ENCODE measurements around the gene OTX1. TPM values are rescaled to one million over a fixed set of nuclear protein-coding genes. Genes with fewer than 3 reads are reported as not detected.

OTX1 gene
- total RNA-seq, 4 donors from 2014 or later, result not detected

GRCh38 chr2:63038034-63038433, 12.6 kb upstream of the OTX1 start:
- TF ChIP-seq POLR2A (IDR thresholded peaks at IDR 0.05), result no peak
- no peak for TF ChIP-seq CTCF (IDR thresholded peaks at IDR 0.05)
- Histone ChIP-seq H3K27me3 (no peaks in the 10 kb centered on the region), H3K36me3 (no peaks in the 10 kb centered on the region), H3K9me3 (no peaks in the 10 kb centered on the region), H3K4me1 (no peaks in the 10 kb centered on the region), H3K4me3 (no peak overlapping the region), H3K27ac (no peak overlapping the region)
- no peak for DNase-seq

- H3K9me3 ChIP-seq, result no peaks in the 10 kb centered on the region
- TF ChIP-seq POLR2A (IDR thresholded peaks at IDR 0.05), result no peak
- TF ChIP-seq CTCF (IDR thresholded peaks at IDR 0.05), result no peak
- DNase-seq, result no peak
Observed at GRCh38 chr2:63040586-63040985, 10.0 kb upstream of the OTX1 start.

GRCh38 chr2:63041592-63041991, 9.0 kb upstream of the OTX1 start:
- no peak for TF ChIP-seq CTCF (IDR thresholded peaks at IDR 0.05)

More at GRCh38 chr2:63040586-63040985, 10.0 kb upstream of the OTX1 start:
- Histone ChIP-seq H3K4me1 (no peaks in the 10 kb centered on the region), H3K36me3 (peaks cover 0 to 8% (median 0%) of the 10 kb centered on the region in 3 donors), H3K27me3 (no peaks in the 10 kb centered on the region), H3K4me3 (no peak overlapping the region), H3K27ac (no peak overlapping the region)

GRCh38 chr2:63044362-63045327, 6.0 kb upstream of the OTX1 start:
- DNase-seq, result no peak
- peaks cover 0 to 14% of the 10 kb centered on the region in 2 donors for H3K27me3 ChIP-seq

More at GRCh38 chr2:63041592-63041991, 9.0 kb upstream of the OTX1 start:
- Histone ChIP-seq H3K4me1 (no peaks in the 10 kb centered on the region), H3K27me3 (no peaks in the 10 kb centered on the region), H3K36me3 (peaks cover 0 to 8% (median 0%) of the 10 kb centered on the region in 3 donors), H3K9me3 (no peaks in the 10 kb centered on the region), H3K4me3 (no peak overlapping the region), H3K27ac (no peak overlapping the region)
- no peak for DNase-seq

GRCh38 chr2:63046552-63046951, 4.1 kb upstream of the OTX1 start:
- Histone ChIP-seq H3K4me1 (peaks cover 0 to 43% (median 16%) of the 10 kb centered on the region in 4 donors), H3K36me3 (peaks cover 0 to 8% (median 0%) of the 10 kb centered on the region in 3 donors), H3K4me3 (no peak overlapping the region), H3K9me3 (peaks cover 0 to 13% (median 0%) of the 10 kb centered on the region in 4 donors), H3K27ac (no peak overlapping the region), H3K27me3 (peaks cover 0 to 31% of the 10 kb centered on the region in 2 donors)
- TF ChIP-seq POLR2A (IDR thresholded peaks at IDR 0.05) (no peak), CTCF (IDR thresholded peaks at IDR 0.05) (no peak)
- DNase-seq, result no peak

More at GRCh38 chr2:63044362-63045327, 6.0 kb upstream of the OTX1 start:
- TF ChIP-seq CTCF (IDR thresholded peaks at IDR 0.05), result no peak
- no peak for TF ChIP-seq POLR2A (IDR thresholded peaks at IDR 0.05)
- H3K4me1 ChIP-seq, result peaks cover 0 to 24% (median 10%) of the 10 kb centered on the region in 4 donors
- H3K27ac ChIP-seq, result no peak overlapping the region
- H3K9me3 ChIP-seq, result peaks cover 0 to 10% (median 0%) of the 10 kb centered on the region in 4 donors
- H3K4me3 ChIP-seq, result no peak overlapping the region
- H3K36me3 ChIP-seq, result peaks cover 0 to 8% (median 0%) of the 10 kb centered on the region in 3 donors
